DOHH2 (cell line): ENCODE measurements around the gene B4GALT4.

Source experiments
- H3F3A ChIP-seq: fragments of 200-600 bp; sonication (generic), shearing (Covaris generic); 2 replicates; pipeline ENCODE4 v1.6.0; 2016; ENCODE audit warnings: antibody characterized with exemption, mild to moderate bottlenecking; ENCODE audit not compliant: control insufficient read depth, insufficient read depth
- H3K27ac ChIP-seq: fragments of 200-600 bp; sonication (generic); 2 replicates; pipeline ENCODE4 v1.5.1; 2014; ENCODE audit warnings: low read depth, mild to moderate bottlenecking, low read length, moderate library complexity
- H3K27me3 ChIP-seq: fragments of 200-600 bp; sonication (generic); 2 replicates; pipeline ENCODE4 v1.6.1; 2014; ENCODE audit warnings: mild to moderate bottlenecking, low read length, mixed read lengths; ENCODE audit not compliant: control insufficient read depth
- H3K36me3 ChIP-seq: fragments of 200-600 bp; sonication (generic); 2 replicates; pipeline ENCODE4 v1.6.1; 2014; ENCODE audit warnings: mild to moderate bottlenecking, low read length, moderate library complexity, mixed read lengths; ENCODE audit not compliant: control insufficient read depth
- H3K4me1 ChIP-seq: fragments of 200-600 bp; sonication (generic); 2 replicates; pipeline ENCODE4 v1.6.1; 2014; ENCODE audit warnings: mild to moderate bottlenecking, low read length, mixed read lengths; ENCODE audit not compliant: control insufficient read depth
- H3K4me2 ChIP-seq: fragments of 200-600 bp; sonication (generic); 2 replicates; pipeline ENCODE4 v1.6.0; 2014; ENCODE audit warnings: mild to moderate bottlenecking, low read length, moderate library complexity
- H3K4me3 ChIP-seq: fragments of 200-600 bp; sonication (generic); 2 replicates; pipeline ENCODE4 v1.5.1; 2014; ENCODE audit warnings: mild to moderate bottlenecking, low read length, mixed read lengths
- H3K79me2 ChIP-seq: fragments of 200-600 bp; sonication (generic); 2 replicates; pipeline ENCODE4 v1.6.1; 2014; ENCODE audit warnings: mild to moderate bottlenecking, low read length, mixed read lengths; ENCODE audit not compliant: control insufficient read depth
- H3K9me2 ChIP-seq: fragments of 200-600 bp; sonication (generic); replicated peaks from 2 replicates; pipeline ENCODE4 v1.6.1; 2014; ENCODE audit warnings: mild to moderate bottlenecking, low read length, mixed read lengths; ENCODE audit not compliant: control insufficient read depth
- H3K9me3 ChIP-seq: fragments of 200-600 bp; sonication (generic); 2 replicates; pipeline ENCODE4 v1.6.1; 2014; ENCODE audit warnings: antibody characterized with exemption, low read length, mixed read lengths; ENCODE audit not compliant: control insufficient read depth, insufficient read depth
- H4K20me1 ChIP-seq: fragments of 200-600 bp; sonication (generic); 2 replicates; pipeline ENCODE4 v1.6.0; 2014; ENCODE audit warnings: low read depth, mild to moderate bottlenecking, antibody characterized with exemption, low read length, moderate library complexity; ENCODE audit not compliant: control insufficient read depth, insufficient read depth
- EZH2phosphoT487 ChIP-seq: fragments of 200-600 bp; sonication (generic); IDR thresholded peaks from 2 replicates; pipeline ENCODE4 v1.6.1; 2017; ENCODE audit warnings: borderline replicate concordance, mild to moderate bottlenecking, antibody characterized with exemption, low read length, moderate library complexity, mixed read lengths
- TF ChIP-seq, protein P1 (sequence below): fragments of 200-600 bp; sonication (generic); IDR thresholded peaks from one replicate; pipeline ENCODE4 v1.5.1; 2014; ENCODE audit warnings: antibody characterized with exemption, mild to moderate bottlenecking, low read depth, low read length; ENCODE audit not compliant: poor library complexity, severe bottlenecking

Gene B4GALT4

DNA sequence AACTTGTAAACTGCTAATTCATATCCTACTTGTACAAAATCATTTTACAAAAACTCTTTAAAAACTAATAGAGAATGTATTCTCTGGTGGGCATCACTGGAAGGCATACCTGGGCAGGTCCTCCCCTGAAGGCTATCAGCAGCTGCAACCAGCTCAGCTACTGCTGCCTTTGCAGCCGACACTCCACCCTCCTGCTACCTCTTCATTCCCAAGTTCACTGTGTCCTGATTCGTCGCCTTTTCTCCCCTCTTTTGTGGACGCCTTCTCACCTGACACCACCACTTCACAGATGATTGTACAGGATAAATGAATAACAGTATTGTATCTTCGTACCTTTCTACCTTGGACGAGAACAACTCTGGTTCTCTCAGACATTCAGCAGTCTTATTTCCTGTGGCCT lies 28.9 kb downstream of the B4GALT4 start:
- Histone ChIP-seq H3K9me3 (no peaks in the 10 kb centered on the region), H3K9me2 (no peaks in the 10 kb centered on the region), H3K4me3 (no peak overlapping the region), H3F3A (no peaks in the 10 kb centered on the region), H3K4me1 (no peaks in the 10 kb centered on the region), H3K4me2 (no peak overlapping the region), H3K36me3 (peaks cover 41% of the 10 kb centered on the region), H3K27ac (no peak overlapping the region), H3K27me3 (no peaks in the 10 kb centered on the region), H3K79me2 (no peaks in the 10 kb centered on the region), H4K20me1 (no peaks in the 10 kb centered on the region)
- TF ChIP-seq, protein P1, sequence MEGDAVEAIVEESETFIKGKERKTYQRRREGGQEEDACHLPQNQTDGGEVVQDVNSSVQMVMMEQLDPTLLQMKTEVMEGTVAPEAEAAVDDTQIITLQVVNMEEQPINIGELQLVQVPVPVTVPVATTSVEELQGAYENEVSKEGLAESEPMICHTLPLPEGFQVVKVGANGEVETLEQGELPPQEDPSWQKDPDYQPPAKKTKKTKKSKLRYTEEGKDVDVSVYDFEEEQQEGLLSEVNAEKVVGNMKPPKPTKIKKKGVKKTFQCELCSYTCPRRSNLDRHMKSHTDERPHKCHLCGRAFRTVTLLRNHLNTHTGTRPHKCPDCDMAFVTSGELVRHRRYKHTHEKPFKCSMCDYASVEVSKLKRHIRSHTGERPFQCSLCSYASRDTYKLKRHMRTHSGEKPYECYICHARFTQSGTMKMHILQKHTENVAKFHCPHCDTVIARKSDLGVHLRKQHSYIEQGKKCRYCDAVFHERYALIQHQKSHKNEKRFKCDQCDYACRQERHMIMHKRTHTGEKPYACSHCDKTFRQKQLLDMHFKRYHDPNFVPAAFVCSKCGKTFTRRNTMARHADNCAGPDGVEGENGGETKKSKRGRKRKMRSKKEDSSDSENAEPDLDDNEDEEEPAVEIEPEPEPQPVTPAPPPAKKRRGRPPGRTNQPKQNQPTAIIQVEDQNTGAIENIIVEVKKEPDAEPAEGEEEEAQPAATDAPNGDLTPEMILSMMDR: no peak
- TF ChIP-seq EZH2phosphoT487: no peak

DNA sequence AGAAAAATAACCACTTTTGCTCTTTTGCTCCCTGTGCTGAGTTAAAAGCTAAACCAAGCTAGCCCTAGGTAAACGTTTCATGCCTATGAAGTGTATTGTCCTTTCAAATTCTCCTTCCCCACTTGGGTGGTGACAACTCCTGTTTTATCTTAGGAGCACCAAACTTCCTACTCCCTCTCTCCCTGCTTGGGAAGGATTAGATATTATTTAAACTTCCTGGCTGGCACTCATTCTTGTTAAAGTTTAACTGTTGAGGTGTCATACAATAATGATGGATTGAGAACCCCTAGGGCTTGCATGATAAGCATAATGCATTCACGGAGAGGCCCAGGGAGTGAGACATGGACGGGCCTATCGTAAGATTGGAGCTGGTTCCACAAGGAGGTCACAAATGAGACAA lies 29.5 kb downstream of the B4GALT4 start:
- H3F3A ChIP-seq: no peaks in the 10 kb centered on the region
- H3K9me2 ChIP-seq: no peaks in the 10 kb centered on the region
- H3K9me3 ChIP-seq: no peaks in the 10 kb centered on the region
- no peak overlapping the region for H3K4me3 ChIP-seq
- no peaks in the 10 kb centered on the region for H3K27me3 ChIP-seq
- H4K20me1 ChIP-seq: no peaks in the 10 kb centered on the region
- H3K36me3 ChIP-seq: peaks cover 37% of the 10 kb centered on the region
- H3K79me2 ChIP-seq: no peaks in the 10 kb centered on the region
- no peak overlapping the region for H3K4me2 ChIP-seq
- no peaks in the 10 kb centered on the region for H3K4me1 ChIP-seq
- TF ChIP-seq, protein P1: no peak
- TF ChIP-seq EZH2phosphoT487: no peak
- H3K27ac ChIP-seq: no peak overlapping the region

DNA sequence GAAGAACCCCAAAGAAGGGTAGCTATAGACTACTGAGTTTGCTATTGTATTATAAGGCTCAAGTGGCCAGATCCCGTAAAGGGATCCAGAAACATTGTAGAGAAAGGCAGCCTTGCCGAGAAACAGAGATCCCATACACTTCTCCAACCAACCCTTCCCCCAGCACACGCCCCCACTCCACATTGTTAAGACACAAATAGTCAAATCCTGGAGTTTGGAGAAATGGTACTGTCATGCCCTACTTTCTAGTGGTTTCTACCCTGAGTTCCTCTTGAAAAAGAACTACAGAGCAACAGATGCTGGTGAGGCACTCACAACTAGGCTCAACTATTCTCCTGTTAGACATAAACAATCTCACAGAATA lies 33.2 kb downstream of the B4GALT4 start:
- Histone ChIP-seq H3K9me3 (no peaks in the 10 kb centered on the region), H3K79me2 (no peaks in the 10 kb centered on the region), H3K4me1 (no peaks in the 10 kb centered on the region), H3F3A (no peaks in the 10 kb centered on the region), H4K20me1 (no peaks in the 10 kb centered on the region), H3K27ac (no peak overlapping the region), H3K27me3 (no peaks in the 10 kb centered on the region), H3K9me2 (no peaks in the 10 kb centered on the region), H3K36me3 (peaks cover 8% of the 10 kb centered on the region), H3K4me2 (no peak overlapping the region), H3K4me3 (no peak overlapping the region)
- TF ChIP-seq EZH2phosphoT487: no peak
- TF ChIP-seq, protein P1: no peak
